K562 (cell line): Measurements from ENCODE around the gene BEST1. TPM values are rescaled to one million over a fixed set of nuclear protein-coding genes. Genes with fewer than 3 reads are reported as not detected.
A peak's percentile ranks its signal among the peaks of the same experiment; 100 is the strongest.

Experiments
- ASH1L ChIP-seq: fragments of 450-650 bp; IDR thresholded peaks from 2 replicates; pipeline ENCODE4 v1.6.1; 2018; ENCODE audit warnings: borderline replicate concordance, mild to moderate bottlenecking, low read depth; ENCODE audit not compliant: partially characterized antibody
- CHCHD3 ChIP-seq: fragments of 250-450 bp; sonication (Bioruptor Pico); IDR thresholded peaks from 2 replicates; pipeline ENCODE4 v2.1.2; 2022; ENCODE audit warnings: mild to moderate bottlenecking
- CREM ChIP-seq: IDR thresholded peaks from 2 replicates; pipeline ENCODE4 v1.6.1; 2014; ENCODE audit warnings: antibody characterized with exemption, low read depth
- CTBP1 ChIP-seq: fragments of 450-650 bp; IDR thresholded peaks from 2 replicates; pipeline ENCODE4 v1.6.1; 2016; ENCODE audit warnings: borderline replicate concordance
- E2F6 ChIP-seq, 2 experiments: IDR thresholded peaks; 2 replicates each; pipeline ENCODE4 v1.6.1; 2011; ENCODE audit warnings: borderline replicate concordance in 1 of 2, control low read depth in 1 of 2, low read depth in 1 of 2, low read length in 1 of 2, mild to moderate bottlenecking in 1 of 2, mixed read lengths in 1 of 2, moderate library complexity in 1 of 2; ENCODE audit not compliant: insufficient read depth in 1 of 2, insufficient read length in 1 of 2, poor library complexity in 1 of 2, severe bottlenecking in 1 of 2; ENCODE audit errors: extremely low read depth in 1 of 2
- GABPB1 ChIP-seq: sonication (generic); formaldehyde crosslinking; IDR thresholded peaks from 2 replicates; pipeline ENCODE4 v1.8.0; 2022; ENCODE audit warnings: mild to moderate bottlenecking, missing genetic modification reagents
- GATAD2A ChIP-seq: fragments of 450-650 bp; IDR thresholded peaks from 2 replicates; pipeline ENCODE4 v1.6.1; 2017
- LARP7 ChIP-seq: fragments of 450-650 bp; IDR thresholded peaks from 2 replicates; pipeline ENCODE4 v1.6.1; 2016
- MAZ ChIP-seq, 2 experiments: fragments of 450-650 bp in 1 of 2; sonication (generic) in 1 of 2; formaldehyde crosslinking; IDR thresholded peaks in 1 of 2; conservative IDR thresholded peaks in 1 of 2; 2 replicates each; pipeline versions ENCODE4 v1.4.0 to v1.5.0; 2020; ENCODE audit warnings: mild to moderate bottlenecking in 1 of 2, missing genetic modification reagents in 1 of 2
- MCM5 ChIP-seq: fragments of 450-650 bp; IDR thresholded peaks from 2 replicates; pipeline ENCODE4 v1.6.1; 2016; ENCODE audit warnings: low read depth
- MTF1 ChIP-seq: fragments of 250-450 bp; sonication (Bioruptor Pico); IDR thresholded peaks from 2 replicates; pipeline ENCODE4 v1.9.0; 2021; ENCODE audit warnings: moderate library complexity, mild to moderate bottlenecking, inconsistent platforms, borderline replicate concordance
- MXI1 ChIP-seq: IDR thresholded peaks from 2 replicates; pipeline ENCODE4 v1.6.1; 2011; ENCODE audit warnings: low read depth, mild to moderate bottlenecking, improper control_type of control experiment, low read length
- NFATC3 ChIP-seq: fragments of 450-650 bp; IDR thresholded peaks from 2 replicates; pipeline ENCODE4 v1.6.1; 2017; ENCODE audit warnings: mild to moderate bottlenecking
- NR1H2 ChIP-seq: sonication (generic); formaldehyde crosslinking; IDR thresholded peaks from 2 replicates; pipeline ENCODE4 v1.4.0; 2020; ENCODE audit warnings: mild to moderate bottlenecking, missing genetic modification reagents
- RBM15 ChIP-seq: fragments of 200-400 bp; formaldehyde crosslinking; IDR thresholded peaks from 2 replicates; pipeline ENCODE4 v1.6.1; 2018; ENCODE audit warnings: mild to moderate bottlenecking, low read length, moderate library complexity; ENCODE audit not compliant: insufficient read depth
- SAP30 ChIP-seq: fragments of 200-600 bp; sonication (generic); IDR thresholded peaks from 2 replicates; pipeline ENCODE4 v1.6.1; 2012; ENCODE audit warnings: borderline replicate concordance, low read depth, mild to moderate bottlenecking, moderate library complexity, low read length, control low read depth, inconsistent platforms; ENCODE audit not compliant: insufficient read depth, poor library complexity, severe bottlenecking
- SNRNP70 ChIP-seq: fragments of 200-400 bp; formaldehyde crosslinking; optimal IDR thresholded peaks from 2 replicates; pipeline ENCODE3; 2017; ENCODE audit warnings: low read depth, low read length
- SP2 ChIP-seq: IDR thresholded peaks from 2 replicates; pipeline ENCODE4 v1.6.1; 2011; ENCODE audit warnings: mild to moderate bottlenecking, low read depth, low read length, moderate library complexity; ENCODE audit not compliant: poor library complexity, severe bottlenecking; ENCODE audit errors: extremely low read depth
- SREBF2 ChIP-seq: sonication (generic); formaldehyde crosslinking; IDR thresholded peaks from 2 replicates; pipeline ENCODE4 v1.4.0; 2020; ENCODE audit warnings: mild to moderate bottlenecking, missing genetic modification reagents
- STAT5A ChIP-seq: IDR thresholded peaks from 2 replicates; pipeline ENCODE4 v1.6.1; 2012; ENCODE audit warnings: low read length, inconsistent platforms, borderline replicate concordance
- TAF15 ChIP-seq: fragments of 200-400 bp; formaldehyde crosslinking; IDR thresholded peaks from 2 replicates; pipeline ENCODE4 v1.6.1; 2017; ENCODE audit warnings: mild to moderate bottlenecking, low read depth, low read length, moderate library complexity
- TEAD4 ChIP-seq, 2 experiments: sonication (generic) in 1 of 2; formaldehyde crosslinking in 1 of 2; IDR thresholded peaks; 2 replicates each; pipeline versions ENCODE4 v1.6.1 to v1.8.0; 2012 to 2022; ENCODE audit warnings: borderline replicate concordance in 1 of 2, inconsistent platforms in 1 of 2, low read length in 1 of 2, mild to moderate bottlenecking in 1 of 2, missing genetic modification reagents in 1 of 2
- TFAP4 ChIP-seq: sonication (generic); formaldehyde crosslinking; IDR thresholded peaks from 2 replicates; pipeline ENCODE4 v1.8.0; 2022; ENCODE audit warnings: missing genetic modification reagents, mild to moderate bottlenecking, moderate library complexity, borderline replicate concordance
- WHSC1 ChIP-seq: IDR thresholded peaks from one replicate; pipeline ENCODE4 v1.6.1; 2012; ENCODE audit warnings: low read length, control low read depth, inconsistent platforms
- YY1 ChIP-seq, 3 experiments: IDR thresholded peaks; 2 replicates each; pipeline ENCODE4 v1.6.1; 2011; ENCODE audit warnings: low read length in 2 of 3, mild to moderate bottlenecking in 2 of 3, moderate library complexity in 2 of 3, borderline replicate concordance in 1 of 3, control low read depth in 1 of 3, low read depth in 1 of 3; ENCODE audit not compliant: insufficient read depth in 3 of 3, insufficient replicate concordance in 2 of 3, control insufficient read depth in 1 of 3, insufficient read length in 1 of 3; ENCODE audit errors: extremely low read depth in 1 of 3
- ZNF184 ChIP-seq: sonication (generic); formaldehyde crosslinking; IDR thresholded peaks from 2 replicates; pipeline ENCODE4 v1.5.0; 2020; ENCODE audit warnings: missing genetic modification reagents
- ZNF707 ChIP-seq: fragments of 250-450 bp; sonication (Bioruptor Pico); conservative IDR thresholded peaks from 2 replicates; pipeline ENCODE4 v1.8.0; 2022; ENCODE audit warnings: inconsistent platforms, mild to moderate bottlenecking, moderate library complexity
- polyA plus RNA-seq, 8 experiments: library from polyadenylated mRNA; depleted of rRNA in 4 of 8; stranded (reverse) in 5 of 8; unstranded in 3 of 8; fragments of >200 nt; fragmentation: Nextera tagmentation in 2 of 8; fragmentation: Illumina TruSeq in 1 of 8; extraction: Ambion mirVana in 2 of 8; extraction: Trizol in 1 of 8; gene quantifications; 2 replicates each; pipeline versions ENCODE4 v1.2.1 to v1.2.3, GENCODE V29; 2011 to 2014; ENCODE audit warnings: inconsistent platforms in 1 of 8, missing spikeins in 1 of 8
- total RNA-seq, 7 experiments: library from RNA; depleted of rRNA in 6 of 7; stranded (reverse); fragments of >200 nt in 6 of 7; fragmentation: Illumina TruSeq in 2 of 7; extraction: Trizol in 2 of 7; gene quantifications; 2 replicates each; pipeline versions ENCODE4 v1.2.1 to v1.2.3, GENCODE V29; 2011 to 2021; ENCODE audit warnings: low replicate concordance in 1 of 7

Gene BEST1
- total and polyA plus RNA-seq, 9 of the 15 experiments (the other 6 are each of a cell fraction or from before 2014, with no cell fraction given), result 0.07 to 1.3 (median 0.40) TPM

GRCh38 chr11:61947486-61948210, 2.5 kb upstream of the BEST1 start (continued):
- TF ChIP-seq CTBP1 (peak; percentile 68; the same call in 1 of the 2 replicates), TFAP4 (CRISPR knock-in tag) (peak; percentile 69; the same call in 1 of the 2 replicates), GABPB1 (0 out of 2 replicates have a peak, but pooled peaks have one; percentile 35), SP2 (no peak), ZNF707 (CRISPR knock-in tag) (no peak), MXI1 (no peak), GATAD2A (no peak), CREM (no peak), YY1 (IDR thresholded peaks at IDR 0.05; ENCODE audit: borderline replicate concordance in 1 of 3, control insufficient read depth in 1 of 3, extremely low read depth in 1 of 3, insufficient read depth in 3 of 3, insufficient read length in 1 of 3, insufficient replicate concordance in 2 of 3, low read depth in 1 of 3, low read length in 2 of 3) (peak in 1 of 3 experiments; percentile 35), SNRNP70 (no peak), RBM15 (no peak), ZNF184 (no peak), SREBF2 (CRISPR knock-in tag) (no peak), MTF1 (CRISPR knock-in tag) (no peak), TAF15 (no peak), WHSC1 (no peak), NR1H2 (CRISPR knock-in tag) (no peak), E2F6 (IDR thresholded peaks at IDR 0.05; ENCODE audit: borderline replicate concordance in 1 of 2, extremely low read depth in 1 of 2, insufficient read depth in 1 of 2, insufficient read length in 1 of 2, low read depth in 1 of 2, low read length in 1 of 2, poor library complexity in 1 of 2, severe bottlenecking in 1 of 2) (no peak), ASH1L (no peak), MCM5 (no peak), CHCHD3 (CRISPR knock-in tag) (no peak), LARP7 (no peak), STAT5A (no peak), MAZ (CRISPR knock-in tag; conservative IDR thresholded peaks at IDR 0.05 in 1 of 2, IDR thresholded peaks at IDR 0.05 in 1 of 2) (peak in 1 of 2 experiments; percentile 60; a peak in 2 of 4 replicates), NFATC3 (no peak), TEAD4 (IDR thresholded peaks at IDR 0.05; ENCODE audit: low read length) (no peak), TEAD4 (CRISPR knock-in tag; IDR thresholded peaks at IDR 0.05; ENCODE audit: borderline replicate concordance) (no peak), SAP30 (no peak)
